Left colon (tissue), 2 donors: ENCODE results near the gene RAB9A. TPM values are rescaled to one million over a fixed set of nuclear protein-coding genes. Genes with fewer than 3 reads are reported as not detected.
"Not testable (repeated sequence)": the region's sequence is repeated elsewhere in the genome, so short reads cannot be mapped to it uniquely, and the experiment has no call there.

Source experiments
- ATAC-seq: fragments of 200-7000 bp; cut with Tn5 transposase; one replicate; pipeline ENCODE4 v1.9.1; 2020; ENCODE audit warnings: mild to moderate bottlenecking, moderate library complexity
- DNase-seq, 2 donors: peaks; one replicate each; pipeline ENCODE4 v3.0.0-alpha.2; 2020
- intact Hi-C, 2 donors: fragments of 100-400 bp; cut with DNase I in 1 of 2; cut with micrococcal nuclease in 1 of 2; formaldehyde crosslinking; loops; one replicate each; pipeline versions ENCODE4 v1.11.2 to v1.14.0; 2022; cut with DNase I, micrococcal nuclease
- total RNA-seq, 2 donors: library from RNA; stranded (reverse); fragmentation: NEBNext Ultra II Directional; extraction: Animal tissue kit (Norgen Biotek cat#: 25700); gene quantifications; one replicate each; pipeline ENCODE4 v1.2.1, GENCODE V29; 2021
- donor health status: DM: no; HTN: no; CAD: no.
- donor health status: DM: yes; HTN: yes; CAD: no.

RAB9A gene
- total RNA-seq, 2 donors from 2014 or later = 28.0 to 70.6 TPM

GRCh38 chrX:13730523-13730922, 41.6 kb downstream of the RAB9A start:
- intact Hi-C loops, ATAC-seq, DNase-seq: not testable (repeated sequence)

GRCh38 chrX:13732246-13733067, 43.5 kb downstream of the RAB9A start:
- ATAC-seq (no peak), DNase-seq (no peak)
- intact Hi-C loops = no loop called here

DNA sequence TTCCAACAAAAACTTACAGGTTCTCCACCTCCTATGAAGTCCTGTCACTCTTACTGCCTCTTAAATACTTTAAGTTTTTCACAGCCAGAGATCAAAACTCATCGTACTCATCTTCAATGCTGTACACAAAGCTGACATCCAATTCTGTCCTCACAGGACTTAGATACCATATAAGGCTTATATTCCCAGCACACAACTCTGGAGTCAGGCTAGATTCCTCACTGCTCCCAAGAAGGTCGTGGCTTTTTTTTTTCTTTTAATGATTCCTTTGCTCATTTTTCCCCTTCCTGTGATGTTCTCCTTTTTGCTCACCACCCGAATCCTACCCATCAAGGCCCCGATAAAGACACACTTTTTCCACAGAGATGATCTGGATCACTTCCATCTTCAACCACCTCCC, 44.6 kb downstream of the RAB9A start:
- ATAC-seq = no peak
- intact Hi-C loops = no loop called here
- no peak for DNase-seq

DNA sequence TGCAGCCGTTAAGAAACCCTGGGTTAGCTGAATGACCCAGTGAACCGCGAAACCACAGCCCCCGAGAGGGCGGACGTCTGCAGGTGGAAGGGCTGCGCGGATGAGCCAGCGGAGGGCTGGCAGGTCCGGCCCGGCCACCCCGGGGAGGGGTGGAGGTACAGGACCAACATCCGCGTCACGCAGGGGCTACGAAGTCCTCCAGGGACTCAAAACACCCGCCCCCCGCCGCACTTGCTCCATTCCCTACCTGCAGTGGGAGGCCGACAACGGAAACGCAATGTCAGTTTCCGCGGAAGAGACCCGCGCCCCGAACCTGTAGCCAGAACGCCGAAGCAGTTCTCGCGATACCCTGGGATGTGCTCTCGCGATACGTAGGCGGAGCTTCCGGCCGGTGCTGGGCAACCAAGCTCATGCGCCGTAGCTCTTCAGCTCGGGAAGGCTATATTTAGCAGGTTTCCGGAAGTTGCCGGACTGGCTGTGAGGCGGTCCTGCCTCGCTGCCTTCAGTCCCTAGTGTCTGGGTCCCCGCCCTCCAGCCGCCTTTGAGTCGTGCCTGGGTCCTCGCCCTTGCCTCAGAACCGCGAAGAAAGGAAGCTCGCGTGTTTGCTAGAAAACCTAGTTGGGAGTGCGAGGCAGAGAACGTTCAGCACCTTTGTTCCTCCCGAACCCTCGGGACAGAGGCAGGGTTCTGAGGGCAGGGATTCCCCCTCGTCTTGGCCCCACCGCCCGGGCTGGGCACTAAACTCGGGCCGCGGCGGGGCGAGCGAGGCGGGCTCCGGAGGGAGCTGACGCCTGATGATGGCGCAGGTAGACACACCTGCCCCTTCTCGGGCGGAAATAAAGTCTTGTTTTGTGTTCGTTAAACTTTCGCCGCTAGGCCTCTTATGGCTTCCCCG, 45.6 kb downstream of the RAB9A start, which contains the start of the genes OFD1 and TRAPPC2:
Gene OFD1, plus strand, starts transcription at position 471 of the 895 bp plus-strand sequence. Its CDS starts 324 bp downstream, at position 795.
Gene TRAPPC2, minus strand, starts transcription at position 343 of the 895 bp plus-strand sequence. CDS start 14,657 bp downstream, outside the sequence.
- intact Hi-C loops = no loop called here
- ATAC-seq = peak; percentile 97
- DNase-seq = peak; percentile 96

- intact Hi-C loops = no loop called here
- ATAC-seq (no peak), DNase-seq (no peak)
Observed at GRCh38 chrX:13741695-13742094, 52.8 kb downstream of the RAB9A start.

GRCh38 chrX:13742397-13743176, 53.7 kb downstream of the RAB9A start:
- ATAC-seq = no peak
- DNase-seq = no peak
- intact Hi-C loops = no loop called here

GRCh38 chrX:13747836-13748235, 58.9 kb downstream of the RAB9A start:
- intact Hi-C loops = no loop called here
- ATAC-seq (peak; percentile 84), DNase-seq (peak in 1 of 2 donors; percentile 72)

DNA sequence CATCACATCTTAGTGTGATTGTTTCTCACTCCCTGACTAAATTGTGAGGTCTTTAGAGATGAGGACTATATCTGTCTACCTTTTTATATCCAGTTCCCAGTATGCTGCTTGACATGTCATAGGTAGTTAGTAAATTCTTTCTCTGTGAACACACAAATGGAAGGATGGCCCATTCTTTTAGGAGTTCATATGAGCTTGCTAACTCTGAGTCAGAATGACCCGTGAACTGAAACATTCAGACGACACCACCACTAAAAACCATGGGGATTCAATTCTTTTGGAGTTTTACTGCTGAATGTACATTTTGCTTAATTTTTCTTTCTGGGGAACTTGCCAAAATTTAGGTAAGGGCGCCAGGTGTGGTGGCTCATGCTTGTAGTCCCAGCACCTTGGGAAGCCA, 59.6 kb downstream of the RAB9A start:
- intact Hi-C loops = no loop called here
- DNase-seq (no peak), ATAC-seq (no peak)

DNA sequence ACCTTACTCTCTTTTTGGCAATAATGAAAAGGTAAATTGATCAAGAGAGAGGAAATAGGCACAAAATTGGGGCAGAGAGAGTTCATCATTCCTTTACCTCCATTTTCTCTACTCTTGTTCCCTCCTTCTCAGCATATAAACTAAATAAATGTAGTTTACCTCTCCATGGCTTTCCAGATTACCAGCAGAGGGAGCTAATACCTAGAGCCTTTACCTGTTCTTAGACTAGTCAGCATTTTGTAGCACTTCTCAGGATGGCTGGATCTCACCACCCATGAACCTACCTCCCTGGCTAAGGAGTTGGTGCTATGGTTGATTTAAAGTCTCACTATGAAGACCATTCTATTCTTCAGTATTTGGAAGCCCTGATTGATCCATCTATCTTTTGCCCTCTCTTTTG, 61.3 kb downstream of the RAB9A start:
- ATAC-seq = peak; percentile 57
- no peak for DNase-seq

DNA sequence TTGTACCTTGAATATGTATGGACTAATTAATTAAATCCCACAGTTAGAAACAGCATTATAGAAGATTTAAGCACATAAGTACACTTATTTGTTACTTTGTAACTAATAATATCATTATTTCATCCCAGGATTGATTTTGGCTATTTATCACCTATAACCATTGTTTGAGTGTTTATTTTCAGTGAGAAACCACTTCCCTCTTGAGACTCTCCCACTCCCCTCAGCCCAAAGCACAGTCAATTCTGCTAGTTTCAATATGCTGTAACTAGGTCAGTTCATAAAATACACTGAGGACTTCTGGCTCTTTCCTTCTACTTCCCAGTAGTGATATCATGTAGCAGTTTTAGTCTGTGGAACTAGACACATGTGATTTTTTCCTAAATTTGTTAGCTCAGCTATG, 61.9 kb downstream of the RAB9A start:
- DNase-seq (no peak), ATAC-seq (no peak)
- intact Hi-C loops = loop anchor here in 1 of 2 donors (10.0 kb wide), 1 partner anchor 246 kb away; no protein-coding TSS in a partner anchor

More for the DNA sequence above, 61.3 kb downstream of the RAB9A start:
- intact Hi-C loops = loop anchor here in 1 of 2 donors (10.0 kb wide), 1 partner anchor 245 kb away; no protein-coding TSS in a partner anchor

GRCh38 chrX:13752141-13752540, 63.2 kb downstream of the RAB9A start:
- ATAC-seq (no peak), DNase-seq (no peak)
- intact Hi-C loops = loop anchor here in 1 of 2 donors (10.0 kb wide), 1 partner anchor 247 kb away; no protein-coding TSS in a partner anchor

DNA sequence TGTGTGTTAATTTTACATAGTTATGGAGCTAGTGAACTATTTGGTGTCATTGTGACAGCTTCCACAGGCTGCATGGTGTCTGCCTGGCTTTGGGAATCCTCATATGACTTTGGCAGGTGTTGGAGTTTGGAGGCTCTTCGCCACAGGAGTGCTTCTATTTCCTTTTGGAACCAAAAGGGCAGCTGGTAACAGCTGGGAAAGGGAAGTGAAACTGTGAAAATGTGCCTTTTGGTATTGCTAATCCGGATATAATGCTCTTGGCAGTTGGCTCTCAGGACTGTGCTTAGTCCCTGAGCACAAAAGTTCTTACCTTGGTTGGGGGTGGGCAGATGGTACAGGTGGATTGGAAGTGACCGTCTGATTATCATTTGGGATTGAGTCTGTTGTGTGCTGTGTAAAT, 63.7 kb downstream of the RAB9A start:
- intact Hi-C loops = loop anchor here in 1 of 2 donors (10.0 kb wide), 1 partner anchor 248 kb away; no protein-coding TSS in a partner anchor
- peak; percentile 26 for ATAC-seq
- no peak for DNase-seq

DNA sequence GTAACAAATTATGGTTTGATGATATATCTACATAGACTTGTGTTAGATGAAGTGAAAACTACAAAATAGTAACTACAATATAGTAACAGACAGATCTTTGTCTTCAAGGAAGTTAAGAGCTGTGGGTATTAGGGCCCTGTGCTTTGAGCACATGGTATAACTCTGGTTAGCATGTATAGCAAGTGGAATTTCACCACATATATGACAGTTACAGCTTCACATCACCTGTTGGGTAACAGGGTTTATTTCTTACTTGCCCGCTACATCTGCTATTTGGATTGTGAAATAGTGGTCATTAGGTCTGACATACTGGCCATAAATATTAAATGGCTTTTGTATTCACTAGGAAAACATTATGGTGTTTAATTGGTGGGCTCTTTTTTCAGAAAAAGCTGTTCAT, 65.8 kb downstream of the RAB9A start:
- ATAC-seq = no peak
- intact Hi-C loops = loop anchor here in 1 of 2 donors (10.0 kb wide), 1 partner anchor 250 kb away; no protein-coding TSS in a partner anchor
- no peak for DNase-seq

DNA sequence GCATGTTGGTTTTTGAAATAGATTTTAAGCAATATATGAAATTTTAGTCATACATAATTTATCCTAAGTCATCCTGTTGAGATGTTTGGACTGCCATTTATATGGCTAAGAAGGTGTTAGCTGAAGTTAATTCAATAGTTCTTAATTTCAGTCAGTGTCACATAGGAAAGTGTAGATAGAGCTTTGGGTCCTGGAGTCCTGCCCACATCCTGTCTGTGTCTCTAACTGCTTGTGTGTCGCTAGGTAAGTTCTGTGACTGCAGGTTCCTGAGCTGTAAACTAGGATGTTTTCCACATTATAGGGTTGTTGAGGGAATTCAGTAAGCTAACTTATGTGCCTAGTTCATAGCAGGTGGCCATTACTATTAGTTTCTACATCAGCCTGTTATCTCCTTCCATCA, 66.3 kb downstream of the RAB9A start:
- ATAC-seq = no peak
- intact Hi-C loops = loop anchor here in 1 of 2 donors (10.0 kb wide), 1 partner anchor 250 kb away; no protein-coding TSS in a partner anchor
- no peak for DNase-seq

DNA sequence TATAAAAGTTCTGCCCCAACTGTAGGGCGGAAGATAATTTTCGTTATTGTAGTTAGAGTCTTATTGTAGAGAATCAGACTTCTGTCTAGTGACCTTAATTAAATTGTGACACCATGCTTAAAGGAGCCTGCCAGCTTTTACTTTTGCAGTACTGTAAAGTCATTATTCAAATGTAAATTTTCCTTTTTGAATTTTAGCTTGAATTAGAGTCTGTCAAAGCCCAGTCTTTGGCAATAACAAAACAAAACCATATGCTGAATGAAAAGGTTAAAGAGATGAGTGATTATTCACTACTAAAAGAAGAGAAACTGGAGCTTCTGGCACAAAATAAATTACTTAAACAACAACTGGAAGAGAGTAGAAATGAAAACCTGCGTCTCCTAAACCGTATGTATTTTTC, 67.5 kb downstream of the RAB9A start:
- intact Hi-C loops = loop anchor here in 1 of 2 donors (10.0 kb wide), 1 partner anchor 252 kb away; no protein-coding TSS in a partner anchor
- ATAC-seq (no peak), DNase-seq (no peak)

- DNase-seq (no peak), ATAC-seq (no peak)
- intact Hi-C loops = loop anchor here in 1 of 2 donors (10.0 kb wide), 1 partner anchor 254 kb away; no protein-coding TSS in a partner anchor
Observed at GRCh38 chrX:13759152-13759718, 70.3 kb downstream of the RAB9A start.
